ENCODE measurements around the gene LCA5. TPM values are rescaled to one million over a fixed set of nuclear protein-coding genes. Genes with fewer than 3 reads are reported as not detected.

Gene LCA5
- total RNA-seq, 1 donor from 2014 or later: 7.1 TPM

- ATAC-seq: no peak
- H3K27ac ChIP-seq: no peak overlapping the region
- H3K4me3 ChIP-seq: no peak overlapping the region
- no peak for DNase-seq
- H3K27me3 ChIP-seq (ENCODE audit: low read depth): no peaks in the 10 kb centered on the region
- no peaks in the 10 kb centered on the region for H3K36me3 ChIP-seq
- H3K4me1 ChIP-seq: no peaks in the 10 kb centered on the region
- intact Hi-C loops (cut with DNase I): no loop called here
- H3K9me3 ChIP-seq: no peaks in the 10 kb centered on the region
- TF ChIP-seq CTCF (IDR thresholded peaks at IDR 0.05): no peak
Measured at GRCh38 chr6:79557673-79558467, 20.6 kb upstream of the LCA5 start.

GRCh38 chr6:79554305-79554704 lies 17.1 kb upstream of the LCA5 start:
- ATAC-seq (no peak), DNase-seq (no peak)
- no peak for TF ChIP-seq CTCF (IDR thresholded peaks at IDR 0.05)
- Histone ChIP-seq H3K9me3 (no peaks in the 10 kb centered on the region), H3K4me1 (no peaks in the 10 kb centered on the region), H3K36me3 (peaks cover 9% of the 10 kb centered on the region), H3K4me3 (no peak overlapping the region), H3K27me3 (ENCODE audit: low read depth) (no peaks in the 10 kb centered on the region), H3K27ac (no peak overlapping the region)
- intact Hi-C loops (cut with DNase I): no loop called here

- Histone ChIP-seq H3K27me3 (ENCODE audit: low read depth) (no peaks in the 10 kb centered on the region), H3K4me1 (no peaks in the 10 kb centered on the region), H3K36me3 (peaks cover 9% of the 10 kb centered on the region), H3K27ac (no peak overlapping the region), H3K4me3 (no peak overlapping the region), H3K9me3 (no peaks in the 10 kb centered on the region)
- no peak for DNase-seq
- ATAC-seq: no peak
- TF ChIP-seq CTCF (IDR thresholded peaks at IDR 0.05): no peak
- intact Hi-C loops (cut with DNase I): no loop called here
Measured at GRCh38 chr6:79551401-79551800, 14.2 kb upstream of the LCA5 start.

- intact Hi-C loops (cut with DNase I): no loop called here
- DNase-seq: no peak
Measured at GRCh38 chr6:79548304-79548703, 11.1 kb upstream of the LCA5 start.

GRCh38 chr6:79546186-79546585 lies 9.0 kb upstream of the LCA5 start:
- H3K27me3 ChIP-seq (ENCODE audit: low read depth): no peaks in the 10 kb centered on the region
- no peak overlapping the region for H3K4me3 ChIP-seq
- DNase-seq (no peak), ATAC-seq (no peak)
- H3K4me1 ChIP-seq: peaks cover 19% of the 10 kb centered on the region
- TF ChIP-seq CTCF (IDR thresholded peaks at IDR 0.05): no peak
- no peaks in the 10 kb centered on the region for H3K9me3 ChIP-seq
- no peak overlapping the region for H3K27ac ChIP-seq
- intact Hi-C loops (cut with DNase I): no loop called here
- peaks cover 9% of the 10 kb centered on the region for H3K36me3 ChIP-seq

More at GRCh38 chr6:79548304-79548703, 11.1 kb upstream of the LCA5 start:
- Histone ChIP-seq H3K4me3 (no peak overlapping the region), H3K36me3 (peaks cover 9% of the 10 kb centered on the region), H3K27ac (no peak overlapping the region), H3K9me3 (no peaks in the 10 kb centered on the region), H3K4me1 (peaks cover 19% of the 10 kb centered on the region), H3K27me3 (ENCODE audit: low read depth) (no peaks in the 10 kb centered on the region)
- no peak for TF ChIP-seq CTCF (IDR thresholded peaks at IDR 0.05)
- ATAC-seq: no peak
